Measurements from ENCODE around the gene PABPN1L. TPM values are rescaled to one million over a fixed set of nuclear protein-coding genes. Genes with fewer than 3 reads are reported as not detected.
"Not testable (repeated sequence)": the region's sequence is repeated elsewhere in the genome, so short reads cannot be mapped to it uniquely, and the experiment has no call there.

PABPN1L gene
- total and polyA plus RNA-seq, 2 of the 8 experiments (the other 6 are each of a cell fraction or from before 2014, with no cell fraction given): not detected

- TF ChIP-seq RFX5 (IDR thresholded peaks at IDR 0.05; ENCODE audit: borderline replicate concordance, low read depth, low read length) (no peak), RXRA (IDR thresholded peaks at IDR 0.05; ENCODE audit: insufficient read depth, low read depth, low read length) (no peak)
Observed at GRCh38 chr16:88891083-88891482, 24.6 kb upstream of the PABPN1L start (continued).

DNA sequence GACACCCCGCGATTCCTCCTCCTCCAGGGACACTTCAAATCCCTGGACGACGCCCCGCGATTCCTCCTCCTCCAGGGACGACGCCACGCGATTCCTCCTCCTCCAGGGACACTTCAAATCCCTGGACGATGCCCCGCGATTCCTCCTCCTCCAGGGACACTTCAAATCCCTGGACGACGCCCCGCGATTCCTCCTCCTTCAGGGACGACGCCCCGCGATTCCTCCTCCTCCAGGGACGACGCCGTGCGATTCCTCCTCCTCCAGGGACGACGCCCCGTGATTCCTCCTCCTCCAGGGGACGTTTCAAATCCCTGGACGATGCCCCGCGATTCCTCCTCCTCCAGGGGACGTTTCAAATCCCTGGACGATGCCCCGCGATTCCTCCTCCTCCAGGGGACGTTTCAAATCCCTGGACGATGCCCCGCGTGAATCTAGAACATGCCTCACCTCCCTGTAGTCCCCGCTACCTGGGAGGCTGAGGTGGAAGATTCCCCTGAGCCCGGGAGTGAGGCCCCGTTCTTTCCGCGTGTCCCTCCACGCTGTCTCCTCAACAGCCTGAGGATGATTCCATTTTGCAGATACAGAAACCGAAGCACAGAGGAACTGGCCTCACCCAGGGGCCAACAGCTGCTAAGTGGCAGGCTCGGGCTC, 23.4 kb upstream of the PABPN1L start:
- not testable (repeated sequence) for H3K79me2 ChIP-seq (ENCODE audit: control insufficient read depth in 1 of 2, insufficient read depth in 2 of 2, low read length in 2 of 2); H3K23me2 ChIP-seq (ENCODE audit: low read depth, low read length); H3K27ac ChIP-seq (ENCODE audit: low read depth, low read length); H3K79me1 ChIP-seq (ENCODE audit: low read depth, low read length); H3K4me1 ChIP-seq (replicated peaks in 1 of 4; ENCODE audit: control insufficient read depth in 3 of 4, insufficient read depth in 4 of 4, low read length in 3 of 4); H3K4me2 ChIP-seq (ENCODE audit: insufficient read depth in 1 of 2, low read depth in 2 of 2, low read length in 2 of 2); H3K4ac ChIP-seq (replicated peaks; ENCODE audit: insufficient read length, low read depth, low read length); H2AFZ ChIP-seq (ENCODE audit: low read length); H4K8ac ChIP-seq (ENCODE audit: extremely low read depth, insufficient read depth, low read length); H2AK5ac ChIP-seq (ENCODE audit: low read depth, low read length); H3K18ac ChIP-seq (ENCODE audit: extremely low read depth, low read length); H4K5ac ChIP-seq (ENCODE audit: insufficient read length, low read depth, low read length); H3K4me3 ChIP-seq (ENCODE audit: extremely low read depth in 1 of 4, insufficient read depth in 2 of 4, low read depth in 3 of 4, low read length in 4 of 4); H3K9me3 ChIP-seq (ENCODE audit: insufficient read depth in 2 of 2, low read depth in 1 of 2, low read length in 1 of 2); H2BK5ac ChIP-seq (ENCODE audit: low read depth, low read length); H3K23ac ChIP-seq (ENCODE audit: insufficient read length); H3K27me3 ChIP-seq (replicated peaks in 1 of 4; ENCODE audit: control insufficient read depth in 3 of 4, extremely low read depth in 1 of 4, insufficient read depth in 3 of 4, low read length in 3 of 4); H2BK15ac ChIP-seq (ENCODE audit: low read length); FAIRE-seq; H3K14ac ChIP-seq (ENCODE audit: insufficient read length); H3K36me3 ChIP-seq (ENCODE audit: control insufficient read depth in 2 of 4, insufficient read depth in 4 of 4, low read length in 3 of 4); H3K9ac ChIP-seq (replicated peaks in 1 of 4; ENCODE audit: extremely low read depth in 1 of 4, low read depth in 3 of 4, low read length in 3 of 4); DNase-seq (ENCODE audit: low read depth in 1 of 2, low spot score in 2 of 2); H2BK12ac ChIP-seq (ENCODE audit: low read depth, low read length); H2BK120ac ChIP-seq (replicated peaks; ENCODE audit: low read depth, low read length); H4K91ac ChIP-seq (replicated peaks; ENCODE audit: insufficient read length, low read length); H3K56ac ChIP-seq (replicated peaks; ENCODE audit: insufficient read length, low read depth, low read length); H2BK20ac ChIP-seq (ENCODE audit: low read length); H4K20me1 ChIP-seq (replicated peaks in 1 of 2; ENCODE audit: control insufficient read depth in 1 of 2, insufficient read depth in 2 of 2, low read length in 2 of 2)
- WGBS, 2 experiments (ENCODE audit: extremely low coverage in 1 of 2, insufficient coverage in 1 of 2, insufficient read length in 1 of 2, insufficient replicate concordance in 2 of 2, low coverage in 1 of 2, low lambda C conversion rate in 2 of 2, missing lambda C conversion rate in 1 of 2): 91% methylated on average over 35 of the region's 48 CpGs; no CpG with 5 or more reads in 1 of the 2 experiments
- CTCF ChIA-PET (ENCODE audit: partially characterized antibody): interaction anchor here (1.1 kb wide), 1 partner anchor 10 kb away, joined by 3 read pairs; no protein-coding TSS in a partner anchor
- POLR2A ChIA-PET (ENCODE audit: partially characterized antibody): interaction anchor here (1.2 kb wide), 1 partner anchor 9 kb away, joined by 3 read pairs; no protein-coding TSS in a partner anchor

Measured in H1 (cell line).